ENCODE measurements around the gene GLT6D1.

GRCh38 chr9:135575995-135576631 is 63.2 kb downstream of the GLT6D1 start:
- TF ChIP-seq CTCF (IDR thresholded peaks at IDR 0.05; ENCODE audit: low read length) (no peak), EZH2phosphoT487 (IDR thresholded peaks at IDR 0.05; ENCODE audit: low read length) (no peak), EZH2 (optimal IDR thresholded peaks at IDR 0.05; ENCODE audit: low read depth, low read length) (no peak)

Data from MM.1S (cell line).